Measurements from ENCODE around the gene ACOT11.

GRCh38 chr1:54519709-54520108 lies 28.3 kb upstream of the ACOT11 start:
- no peak for TF ChIP-seq CTCF (IDR thresholded peaks at IDR 0.05; ENCODE audit: insufficient read depth, low read length)
- TF ChIP-seq, protein P1, sequence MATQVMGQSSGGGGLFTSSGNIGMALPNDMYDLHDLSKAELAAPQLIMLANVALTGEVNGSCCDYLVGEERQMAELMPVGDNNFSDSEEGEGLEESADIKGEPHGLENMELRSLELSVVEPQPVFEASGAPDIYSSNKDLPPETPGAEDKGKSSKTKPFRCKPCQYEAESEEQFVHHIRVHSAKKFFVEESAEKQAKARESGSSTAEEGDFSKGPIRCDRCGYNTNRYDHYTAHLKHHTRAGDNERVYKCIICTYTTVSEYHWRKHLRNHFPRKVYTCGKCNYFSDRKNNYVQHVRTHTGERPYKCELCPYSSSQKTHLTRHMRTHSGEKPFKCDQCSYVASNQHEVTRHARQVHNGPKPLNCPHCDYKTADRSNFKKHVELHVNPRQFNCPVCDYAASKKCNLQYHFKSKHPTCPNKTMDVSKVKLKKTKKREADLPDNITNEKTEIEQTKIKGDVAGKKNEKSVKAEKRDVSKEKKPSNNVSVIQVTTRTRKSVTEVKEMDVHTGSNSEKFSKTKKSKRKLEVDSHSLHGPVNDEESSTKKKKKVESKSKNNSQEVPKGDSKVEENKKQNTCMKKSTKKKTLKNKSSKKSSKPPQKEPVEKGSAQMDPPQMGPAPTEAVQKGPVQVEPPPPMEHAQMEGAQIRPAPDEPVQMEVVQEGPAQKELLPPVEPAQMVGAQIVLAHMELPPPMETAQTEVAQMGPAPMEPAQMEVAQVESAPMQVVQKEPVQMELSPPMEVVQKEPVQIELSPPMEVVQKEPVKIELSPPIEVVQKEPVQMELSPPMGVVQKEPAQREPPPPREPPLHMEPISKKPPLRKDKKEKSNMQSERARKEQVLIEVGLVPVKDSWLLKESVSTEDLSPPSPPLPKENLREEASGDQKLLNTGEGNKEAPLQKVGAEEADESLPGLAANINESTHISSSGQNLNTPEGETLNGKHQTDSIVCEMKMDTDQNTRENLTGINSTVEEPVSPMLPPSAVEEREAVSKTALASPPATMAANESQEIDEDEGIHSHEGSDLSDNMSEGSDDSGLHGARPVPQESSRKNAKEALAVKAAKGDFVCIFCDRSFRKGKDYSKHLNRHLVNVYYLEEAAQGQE (IDR thresholded peaks at IDR 0.05; ENCODE audit: insufficient replicate concordance, low read depth) = no peak
- no peak for TF ChIP-seq GABPA (IDR thresholded peaks at IDR 0.05; ENCODE audit: low read depth)
- TF ChIP-seq POLR2AphosphoS5 (IDR thresholded peaks at IDR 0.05; ENCODE audit: low read depth) = no peak

All from HL-60 (cell line).